ENCODE results near the gene IL36A.

Gene IL36A

GRCh38 chr2:112962308-112963175, 42.7 kb upstream of the IL36A start:
- Histone ChIP-seq H3K27me3 (no peaks in the 10 kb centered on the region), H3K9me3 (no peaks in the 10 kb centered on the region), H3K4me1 (ENCODE audit: control insufficient read depth in 1 of 2, insufficient read depth in 1 of 2, low read depth in 1 of 2, low read length in 1 of 2) (no peaks in the 10 kb centered on the region)

GRCh38 chr2:112967023-112967422, 38.2 kb upstream of the IL36A start:
- Histone ChIP-seq H3K27me3 (no peaks in the 10 kb centered on the region), H3K36me3 (no peaks in the 10 kb centered on the region), H3K27ac (no peak overlapping the region), H3K9me3 (no peaks in the 10 kb centered on the region), H3K4me1 (ENCODE audit: control insufficient read depth in 1 of 2, insufficient read depth in 1 of 2, low read depth in 1 of 2, low read length in 1 of 2) (no peaks in the 10 kb centered on the region), H3K4me3 (ENCODE audit: low read depth in 1 of 2, low read length in 1 of 2) (no peak overlapping the region)
- TF ChIP-seq CTCF (IDR thresholded peaks at IDR 0.05), result no peak

More at GRCh38 chr2:112962308-112963175, 42.7 kb upstream of the IL36A start:
- Histone ChIP-seq H3K4me3 (ENCODE audit: low read depth in 1 of 2, low read length in 1 of 2) (no peak overlapping the region), H3K36me3 (no peaks in the 10 kb centered on the region), H3K27ac (no peak overlapping the region)
- TF ChIP-seq CTCF (IDR thresholded peaks at IDR 0.05), result no peak

DNA sequence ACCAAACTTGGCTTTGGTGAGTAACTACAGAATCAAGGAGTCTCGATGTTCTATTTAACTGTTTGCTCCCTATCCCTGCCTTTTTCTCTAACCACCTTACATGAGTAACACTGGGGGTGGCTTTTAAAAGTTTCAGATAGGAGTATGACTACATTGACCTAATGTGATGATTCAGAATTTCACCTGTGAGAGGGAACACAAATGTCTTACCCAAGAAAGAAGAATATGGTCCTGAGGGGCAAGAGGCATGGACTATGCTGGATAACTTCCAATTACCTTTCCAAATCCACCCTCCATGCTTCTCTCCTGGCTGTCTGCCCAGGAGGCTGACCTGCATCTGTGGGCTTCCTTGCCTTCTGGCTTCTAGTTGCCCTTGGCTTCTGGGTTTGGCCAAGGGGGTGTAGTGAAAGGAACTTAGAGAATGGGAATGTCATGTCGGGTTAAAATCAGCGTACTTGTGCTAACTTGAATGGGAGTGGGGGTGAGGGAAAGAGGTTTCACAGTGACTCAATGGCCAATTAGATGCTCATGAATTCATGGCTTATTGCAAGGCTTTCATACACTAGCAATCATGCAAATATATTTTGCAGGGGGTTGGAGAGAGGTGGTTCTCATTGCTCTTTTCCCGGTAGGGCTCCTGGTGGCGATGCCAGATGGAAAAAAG, 32.7 kb upstream of the IL36A start:
- H3K4me1 ChIP-seq (ENCODE audit: control insufficient read depth in 1 of 2, insufficient read depth in 1 of 2, low read depth in 1 of 2, low read length in 1 of 2), result no peaks in the 10 kb centered on the region
- H3K9me3 ChIP-seq, result no peaks in the 10 kb centered on the region
- TF ChIP-seq CTCF (IDR thresholded peaks at IDR 0.05), result no peak

GRCh38 chr2:112973156-112973555, 32.1 kb upstream of the IL36A start:
- H3K27me3 ChIP-seq, result peaks cover 7% of the 10 kb centered on the region
- no peak overlapping the region for H3K4me3 ChIP-seq (ENCODE audit: low read depth in 1 of 2, low read length in 1 of 2)
- no peak overlapping the region for H3K27ac ChIP-seq
- no peaks in the 10 kb centered on the region for H3K4me1 ChIP-seq (ENCODE audit: control insufficient read depth in 1 of 2, insufficient read depth in 1 of 2, low read depth in 1 of 2, low read length in 1 of 2)
- H3K36me3 ChIP-seq, result no peaks in the 10 kb centered on the region
- no peaks in the 10 kb centered on the region for H3K9me3 ChIP-seq
- TF ChIP-seq CTCF (IDR thresholded peaks at IDR 0.05), result no peak

More for the DNA sequence above, 32.7 kb upstream of the IL36A start:
- peaks cover 4% of the 10 kb centered on the region for H3K27me3 ChIP-seq
- no peak overlapping the region for H3K4me3 ChIP-seq (ENCODE audit: low read depth in 1 of 2, low read length in 1 of 2)
- H3K27ac ChIP-seq, result no peak overlapping the region
- H3K36me3 ChIP-seq, result no peaks in the 10 kb centered on the region

- no peaks in the 10 kb centered on the region for H3K9me3 ChIP-seq
- no peak within 1 kb of the TSS for H3K4me3 ChIP-seq (ENCODE audit: low read depth in 1 of 2, low read length in 1 of 2)
- TF ChIP-seq CTCF (IDR thresholded peaks at IDR 0.05), result no peak
- no peaks in the 10 kb centered on the region for H3K36me3 ChIP-seq
- no peak within 1 kb of the TSS for H3K27ac ChIP-seq
- no peaks in the 10 kb centered on the region for H3K4me1 ChIP-seq (ENCODE audit: control insufficient read depth in 1 of 2, insufficient read depth in 1 of 2, low read depth in 1 of 2, low read length in 1 of 2)
- H3K27me3 ChIP-seq, result peaks cover 6% of the 10 kb centered on the region
Measured at GRCh38 chr2:112977559-112978056, 27.7 kb upstream of the IL36A start, which contains the start of gene IL36G. Gene IL36G (plus strand): TSS chr2:112978006. CDS start chr2:112978639, 633 bp downstream.

Data from neutrophil (primary cell).